GM21360 (cell line): Measurements from ENCODE around the gene PPP6R3.
"Not testable (repeated sequence)": the region's sequence is repeated elsewhere in the genome, so short reads cannot be mapped to it uniquely, and the experiment has no call there.

ENCODE experiments used
- ATAC-seq: cut with Tn5 transposase; IDR thresholded peaks from one replicate; pipeline ENCODE4 v1.9.1; 2021; ENCODE audit warnings: mild to moderate bottlenecking, moderate library complexity; ENCODE audit not compliant: unreplicated experiment

Gene PPP6R3

GRCh38 chr11:68433541-68433940 is 27.0 kb upstream of the PPP6R3 start:
- no peak for ATAC-seq

GRCh38 chr11:68434159-68434558 is 26.4 kb upstream of the PPP6R3 start:
- ATAC-seq: not testable (repeated sequence)

GRCh38 chr11:68436162-68436888 is 24.2 kb upstream of the PPP6R3 start:
- ATAC-seq: no peak

- no peak for ATAC-seq
Observed at GRCh38 chr11:68436985-68437926, 23.3 kb upstream of the PPP6R3 start.

GRCh38 chr11:68437927-68438657 is 22.5 kb upstream of the PPP6R3 start:
- no peak for ATAC-seq

- ATAC-seq: no peak
Observed at GRCh38 chr11:68438658-68439259, 21.8 kb upstream of the PPP6R3 start.

- no peak for ATAC-seq
Observed at GRCh38 chr11:68439355-68440065, 21.0 kb upstream of the PPP6R3 start.

- no peak for ATAC-seq
Observed at GRCh38 chr11:68440224-68440623, 20.3 kb upstream of the PPP6R3 start.

- no peak for ATAC-seq
Observed at GRCh38 chr11:68441466-68442230, 18.9 kb upstream of the PPP6R3 start.

- ATAC-seq: no peak
Observed at GRCh38 chr11:68442433-68442832, 18.1 kb upstream of the PPP6R3 start.

GRCh38 chr11:68444566-68444965 is 16.0 kb upstream of the PPP6R3 start:
- no peak for ATAC-seq

- no peak for ATAC-seq
Observed at GRCh38 chr11:68445531-68446035, 15.0 kb upstream of the PPP6R3 start.

- ATAC-seq: no peak
Observed at GRCh38 chr11:68446046-68446725, 14.4 kb upstream of the PPP6R3 start.

GRCh38 chr11:68447015-68447801 is 13.3 kb upstream of the PPP6R3 start:
- no peak for ATAC-seq

GRCh38 chr11:68447914-68448313 is 12.6 kb upstream of the PPP6R3 start:
- not testable (repeated sequence) for ATAC-seq

GRCh38 chr11:68448604-68449011 is 11.9 kb upstream of the PPP6R3 start:
- no peak for ATAC-seq

GRCh38 chr11:68449951-68450350 is 10.6 kb upstream of the PPP6R3 start:
- no peak for ATAC-seq

- ATAC-seq: no peak
Observed at GRCh38 chr11:68450711-68451110, 9.8 kb upstream of the PPP6R3 start.
